ENCODE data around the gene MORF4L2. TPM values are rescaled to one million over a fixed set of nuclear protein-coding genes. Genes with fewer than 3 reads are reported as not detected.
A peak's percentile ranks its signal among the peaks of the same experiment; 100 is the strongest.
"Not testable (repeated sequence)": the region's sequence is repeated elsewhere in the genome, so short reads cannot be mapped to it uniquely, and the experiment has no call there.

The MORF4L2 gene
- total RNA-seq, 1 donor from 2014 or later = 166 TPM

- DNase-seq = no peak
- TF ChIP-seq CTCF (IDR thresholded peaks at IDR 0.05) = no peak
- ATAC-seq = no peak
- Histone ChIP-seq H3K4me1 (no peaks in the 10 kb centered on the region), H3K27me3 (ENCODE audit: low read depth) (no peaks in the 10 kb centered on the region), H3K27ac (no peak overlapping the region), H3K4me3 (no peak overlapping the region), H3K9me3 (no peaks in the 10 kb centered on the region), H3K36me3 (no peaks in the 10 kb centered on the region)
- intact Hi-C loops (cut with DNase I) = no loop called here
Observed at GRCh38 chrX:103651151-103651773, 35.2 kb downstream of the MORF4L2 start.

GRCh38 chrX:103647630-103648029, 38.9 kb downstream of the MORF4L2 start:
- intact Hi-C loops (cut with DNase I) = no loop called here
- H3K4me1 ChIP-seq = no peaks in the 10 kb centered on the region
- no peaks in the 10 kb centered on the region for H3K36me3 ChIP-seq
- TF ChIP-seq CTCF (IDR thresholded peaks at IDR 0.05) = no peak
- H3K27me3 ChIP-seq (ENCODE audit: low read depth) = no peaks in the 10 kb centered on the region
- ATAC-seq = no peak
- no peak overlapping the region for H3K4me3 ChIP-seq
- no peaks in the 10 kb centered on the region for H3K9me3 ChIP-seq
- no peak overlapping the region for H3K27ac ChIP-seq
- no peak for DNase-seq

- Histone ChIP-seq H3K27me3 (ENCODE audit: low read depth) (no peaks in the 10 kb centered on the region), H3K9me3 (no peaks in the 10 kb centered on the region), H3K27ac (no peak overlapping the region), H3K36me3 (no peaks in the 10 kb centered on the region), H3K4me1 (no peaks in the 10 kb centered on the region), H3K4me3 (no peak overlapping the region)
- no peak for TF ChIP-seq CTCF (IDR thresholded peaks at IDR 0.05)
- DNase-seq = no peak
- intact Hi-C loops (cut with DNase I) = no loop called here
- ATAC-seq = no peak
Observed at GRCh38 chrX:103644125-103644524, 42.4 kb downstream of the MORF4L2 start.

GRCh38 chrX:103640401-103641155, 45.9 kb downstream of the MORF4L2 start:
- TF ChIP-seq CTCF (IDR thresholded peaks at IDR 0.05) = no peak
- ATAC-seq (no peak), DNase-seq (no peak)
- H3K27ac ChIP-seq = no peak overlapping the region
- no peak overlapping the region for H3K4me3 ChIP-seq
- intact Hi-C loops (cut with DNase I) = no loop called here
- no peaks in the 10 kb centered on the region for H3K4me1 ChIP-seq
- no peaks in the 10 kb centered on the region for H3K9me3 ChIP-seq
- H3K27me3 ChIP-seq (ENCODE audit: low read depth) = no peaks in the 10 kb centered on the region
- no peaks in the 10 kb centered on the region for H3K36me3 ChIP-seq

GRCh38 chrX:103638479-103639346, 47.8 kb downstream of the MORF4L2 start:
- intact Hi-C loops (cut with DNase I); H3K4me1 ChIP-seq; H3K4me3 ChIP-seq; H3K9me3 ChIP-seq; DNase-seq; H3K27ac ChIP-seq; H3K27me3 ChIP-seq (ENCODE audit: low read depth); H3K36me3 ChIP-seq: not testable (repeated sequence)
- ATAC-seq = peak; percentile 49 to 72

All from lower lobe of right lung (tissue), 2 donors.